ENCODE measurements around the gene L1TD1.

L1TD1 gene

GRCh38 chr1:62260688-62261087, 66.0 kb downstream of the L1TD1 start:
- no peaks in the 10 kb centered on the region for H3K9me3 ChIP-seq (ENCODE audit: control insufficient read depth, insufficient read depth, low read length)
- no peak for TF ChIP-seq EZH2phosphoT487 (IDR thresholded peaks at IDR 0.05; ENCODE audit: borderline replicate concordance, low read length)
- H4K20me1 ChIP-seq (ENCODE audit: control insufficient read depth, insufficient read depth, low read depth, low read length): no peaks in the 10 kb centered on the region
- no peak overlapping the region for H3K4me2 ChIP-seq (ENCODE audit: low read length)
- no peak overlapping the region for H3K4me3 ChIP-seq (ENCODE audit: low read length)
- no peak overlapping the region for H3K27ac ChIP-seq (ENCODE audit: low read depth, low read length)
- no peaks in the 10 kb centered on the region for H3K4me1 ChIP-seq (ENCODE audit: control insufficient read depth, low read length)
- H3F3A ChIP-seq (ENCODE audit: control insufficient read depth, insufficient read depth): no peaks in the 10 kb centered on the region
- H3K27me3 ChIP-seq (ENCODE audit: control insufficient read depth, low read length): no peaks in the 10 kb centered on the region
- no peaks in the 10 kb centered on the region for H3K36me3 ChIP-seq (ENCODE audit: control insufficient read depth, low read length)
- no peaks in the 10 kb centered on the region for H3K9me2 ChIP-seq (replicated peaks; ENCODE audit: control insufficient read depth, low read length)
- no peaks in the 10 kb centered on the region for H3K79me2 ChIP-seq (ENCODE audit: control insufficient read depth, low read length)

Data from DOHH2 (cell line).